Stomach (tissue), 9 donors: Measurements from ENCODE around the gene TMEM200B. TPM values are rescaled to one million over a fixed set of nuclear protein-coding genes. Genes with fewer than 3 reads are reported as not detected.

Source experiments
- DNase-seq, 2 donors: peaks; one replicate each; pipeline versions ENCODE4 v3.0.0 to v3.0.0-alpha.2; 2013 to 2019
- H3K27ac ChIP-seq, 5 donors: fragments of 200-600 bp in 4 of 5; sonication (generic) in 4 of 5; one replicate each; pipeline ENCODE4 v1.5.1; 2013 to 2019; ENCODE audit warnings: mild to moderate bottlenecking in 1 of 5, moderate library complexity in 1 of 5
- H3K27me3 ChIP-seq, 3 donors: fragments of 200-600 bp; sonication (generic); one replicate each; pipeline ENCODE4 v1.5.1; 2017 to 2019; ENCODE audit warnings: mixed run types in 1 of 3
- H3K36me3 ChIP-seq, 4 donors: fragments of 200-600 bp; sonication (generic); 1 replicate in 3 of 4; 2 replicates in 1 of 4; pipeline ENCODE4 v1.5.1; 2016 to 2019
- H3K4me1 ChIP-seq, 4 donors: fragments of 200-600 bp; sonication (generic); one replicate each; pipeline ENCODE4 v1.5.1; 2016 to 2019
- H3K4me3 ChIP-seq, 4 donors: fragments of 200-600 bp; sonication (generic) in 3 of 4; one replicate each; pipeline ENCODE4 v1.5.1; 2016 to 2019; ENCODE audit warnings: mild to moderate bottlenecking in 1 of 4
- H3K9me3 ChIP-seq, 4 donors: fragments of 200-600 bp; sonication (generic); one replicate each; pipeline ENCODE4 v1.5.1; 2016 to 2019
- EP300 ChIP-seq: sonication (generic); formaldehyde crosslinking; IDR thresholded peaks from one replicate; pipeline ENCODE4 v1.6.1; 2017; ENCODE audit warnings: antibody characterized with exemption
- POLR2A ChIP-seq, 4 donors: fragments of 450-650 bp; IDR thresholded peaks; one replicate each; pipeline ENCODE4 v1.6.1; 2016; ENCODE audit warnings: antibody characterized with exemption in 4 of 4, control low read depth in 2 of 4, mild to moderate bottlenecking in 1 of 4, moderate library complexity in 1 of 4
- POLR2AphosphoS5 ChIP-seq, 3 donors: sonication (generic); formaldehyde crosslinking; IDR thresholded peaks; one replicate each; pipeline ENCODE4 v1.6.1; 2016; ENCODE audit warnings: antibody characterized with exemption in 3 of 3
- WGBS, 5 donors: extraction: QIAGEN DNeasy Blood & Tissue Kit in 3 of 5; methylation state at CpG; one replicate each; pipeline versions ENCODE4 v1.1.5 to v1.1.7; 2013 to 2018; 5-methylcytosine and 5-hydroxymethylcytosine counted together
- intact Hi-C: fragments of 100-400 bp; cut with DNase I; formaldehyde crosslinking; loops from one replicate; pipeline ENCODE4 v1.15.1; 2023; ENCODE audit warnings: low total_unique reads
- polyA plus RNA-seq, 3 donors: library from polyadenylated mRNA; stranded (reverse); fragments of 200-250 nt; gene quantifications; one replicate each; pipeline ENCODE4 v1.2.3, GENCODE V29; 2013
- total RNA-seq, 5 donors: library from RNA; depleted of rRNA; stranded (reverse); fragments of >200 nt; gene quantifications; one replicate each; pipeline versions ENCODE4 v1.1.0 to v1.2.3, GENCODE V29; 2014 to 2016
- TF ChIP-seq, protein P1 (sequence below), 7 experiments: fragments of 450-650 bp in 4 of 7; fragments of 200-600 bp in 3 of 7; sonication (generic) in 3 of 7; IDR thresholded peaks; one replicate each; pipeline ENCODE4 v1.5.1; 2016 to 2019; ENCODE audit warnings: antibody characterized with exemption in 7 of 7, control low read depth in 2 of 7, mild to moderate bottlenecking in 1 of 7
- donor health status: healthy with polysubstance abuse.
- donor health status: Bipolar disorder and iron deficiency.
- donor health status: healthy.

The TMEM200B gene
- total and polyA plus RNA-seq, 8 donors, result 0.45 to 8.3 (median 2.8) TPM; not detected in 3

- Histone ChIP-seq H3K9me3 (no peaks in the 10 kb centered on the region), H3K36me3 (peaks cover 23 to 48% (median 42%) of the 10 kb centered on the region in 4 donors), H3K27ac (no peak overlapping the region), H3K4me3 (no peak overlapping the region), H3K4me1 (peaks cover 14 to 80% (median 47%) of the 10 kb centered on the region in 4 donors), H3K27me3 (no peaks in the 10 kb centered on the region)
- intact Hi-C loops, result no loop called here
- TF ChIP-seq POLR2AphosphoS5 (IDR thresholded peaks at IDR 0.05) (no peak), EP300 (no peak), POLR2A (IDR thresholded peaks at IDR 0.05) (no peak)
- TF ChIP-seq, protein P1, sequence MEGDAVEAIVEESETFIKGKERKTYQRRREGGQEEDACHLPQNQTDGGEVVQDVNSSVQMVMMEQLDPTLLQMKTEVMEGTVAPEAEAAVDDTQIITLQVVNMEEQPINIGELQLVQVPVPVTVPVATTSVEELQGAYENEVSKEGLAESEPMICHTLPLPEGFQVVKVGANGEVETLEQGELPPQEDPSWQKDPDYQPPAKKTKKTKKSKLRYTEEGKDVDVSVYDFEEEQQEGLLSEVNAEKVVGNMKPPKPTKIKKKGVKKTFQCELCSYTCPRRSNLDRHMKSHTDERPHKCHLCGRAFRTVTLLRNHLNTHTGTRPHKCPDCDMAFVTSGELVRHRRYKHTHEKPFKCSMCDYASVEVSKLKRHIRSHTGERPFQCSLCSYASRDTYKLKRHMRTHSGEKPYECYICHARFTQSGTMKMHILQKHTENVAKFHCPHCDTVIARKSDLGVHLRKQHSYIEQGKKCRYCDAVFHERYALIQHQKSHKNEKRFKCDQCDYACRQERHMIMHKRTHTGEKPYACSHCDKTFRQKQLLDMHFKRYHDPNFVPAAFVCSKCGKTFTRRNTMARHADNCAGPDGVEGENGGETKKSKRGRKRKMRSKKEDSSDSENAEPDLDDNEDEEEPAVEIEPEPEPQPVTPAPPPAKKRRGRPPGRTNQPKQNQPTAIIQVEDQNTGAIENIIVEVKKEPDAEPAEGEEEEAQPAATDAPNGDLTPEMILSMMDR (IDR thresholded peaks at IDR 0.05), result no peak
- no peak for DNase-seq
- 66 to 78% (median 71%) methylated on average over 3 of the region's 3 CpGs for whole genome bisulfite sequencing, 5 donors
These were observed 46.3 kb upstream of the TMEM200B start for GRCh38 chr1:29169976-29170375.

DNA sequence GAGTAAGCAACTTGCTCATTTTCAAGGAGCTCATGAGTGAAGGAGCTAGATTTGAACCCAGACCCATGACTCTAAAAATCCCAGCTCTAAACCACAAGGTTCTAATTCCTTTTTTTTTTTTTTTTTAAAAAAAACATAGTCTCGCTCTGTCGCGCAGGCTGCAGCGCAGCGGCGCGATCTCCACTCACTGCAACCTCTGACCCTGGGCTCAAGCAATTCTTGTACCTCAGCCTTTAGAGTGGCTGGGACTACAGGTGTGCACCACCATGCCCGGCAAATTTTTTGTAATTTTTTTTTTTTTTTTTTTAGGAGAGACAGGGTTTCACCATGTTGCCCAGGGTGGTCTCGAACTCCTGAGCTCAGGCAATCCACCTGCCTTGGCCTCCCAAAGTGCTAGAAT lies 44.2 kb upstream of the TMEM200B start:
- Histone ChIP-seq H3K36me3 (peaks cover 30 to 61% (median 52%) of the 10 kb centered on the region in 4 donors), H3K4me3 (no peak overlapping the region), H3K9me3 (no peaks in the 10 kb centered on the region), H3K27me3 (no peaks in the 10 kb centered on the region), H3K4me1 (peaks cover 20 to 82% (median 48%) of the 10 kb centered on the region in 4 donors), H3K27ac (no peak overlapping the region)
- TF ChIP-seq, protein P1 (IDR thresholded peaks at IDR 0.05), result no peak
- TF ChIP-seq POLR2AphosphoS5 (IDR thresholded peaks at IDR 0.05) (no peak), EP300 (no peak), POLR2A (IDR thresholded peaks at IDR 0.05) (no peak)
- 97 to 100% (median 99%) methylated on average over 9 of the region's 9 CpGs for WGBS, 5 donors
- DNase-seq, result no peak
- intact Hi-C loops, result no loop called here

DNA sequence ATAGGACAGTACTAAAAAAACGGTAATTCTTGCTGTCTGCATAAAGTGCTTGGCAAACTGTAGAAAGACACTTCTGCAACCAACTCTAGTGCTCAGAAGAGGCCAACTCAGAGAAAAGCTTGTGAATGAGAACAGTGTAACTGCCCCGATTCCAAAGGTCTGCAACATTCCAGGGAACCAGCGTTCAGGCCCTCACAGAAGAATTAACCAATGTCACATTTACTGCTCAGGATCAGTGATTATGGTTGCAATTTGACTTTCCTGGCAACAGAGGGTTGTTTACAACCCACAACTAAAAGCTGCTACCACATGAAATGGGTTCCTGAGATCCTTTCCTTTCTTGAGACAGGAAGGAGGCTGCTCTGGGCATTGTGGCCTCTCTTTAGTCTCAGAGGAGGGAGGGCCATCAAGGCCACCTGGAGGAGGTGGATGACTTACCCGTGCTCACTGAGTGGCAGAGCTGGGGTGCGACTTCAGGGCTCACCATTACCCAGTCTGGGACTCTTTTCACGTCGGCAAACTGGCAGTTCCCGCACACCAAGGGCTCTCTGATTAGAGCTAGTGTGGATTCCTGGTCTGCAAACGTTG lies 42.7 kb upstream of the TMEM200B start:
- Histone ChIP-seq H3K4me3 (no peak overlapping the region), H3K27me3 (no peaks in the 10 kb centered on the region), H3K9me3 (no peaks in the 10 kb centered on the region), H3K36me3 (peaks cover 31 to 62% (median 52%) of the 10 kb centered on the region in 4 donors), H3K4me1 (peaks cover 24 to 84% (median 50%) of the 10 kb centered on the region in 4 donors), H3K27ac (no peak overlapping the region)
- 58 to 79% (median 71%) methylated on average over 9 of the region's 9 CpGs for WGBS, 5 donors
- intact Hi-C loops, result no loop called here
- peak in 1 of 2 donors; percentile 28 for DNase-seq
- TF ChIP-seq, protein P1 (IDR thresholded peaks at IDR 0.05), result no peak
- TF ChIP-seq POLR2A (IDR thresholded peaks at IDR 0.05) (no peak), POLR2AphosphoS5 (IDR thresholded peaks at IDR 0.05) (no peak), EP300 (no peak)

DNA sequence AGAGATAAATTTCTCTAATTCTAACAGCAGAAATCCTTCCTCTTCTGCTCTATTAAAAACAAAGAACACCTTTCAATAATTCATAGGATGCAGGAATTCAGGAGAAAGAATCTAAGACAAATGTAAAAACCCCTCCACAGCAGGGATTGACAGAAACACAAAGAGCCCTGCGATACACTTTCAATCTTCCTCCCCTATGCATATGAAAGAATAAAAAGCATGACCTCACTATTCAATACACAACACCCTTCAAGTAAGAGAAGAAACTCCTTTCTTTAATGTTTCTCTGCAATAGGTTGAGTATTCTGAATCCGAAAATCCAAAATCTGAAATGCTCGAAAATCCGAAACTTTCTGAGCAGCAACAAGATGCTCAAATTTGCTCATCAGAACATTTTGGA lies 40.9 kb upstream of the TMEM200B start:
- no peak for DNase-seq
- Histone ChIP-seq H3K27me3 (no peaks in the 10 kb centered on the region), H3K4me3 (no peak overlapping the region), H3K4me1 (peaks cover 13 to 84% (median 44%) of the 10 kb centered on the region in 4 donors), H3K9me3 (no peaks in the 10 kb centered on the region), H3K36me3 (peaks cover 34 to 71% (median 62%) of the 10 kb centered on the region in 4 donors), H3K27ac (no peak overlapping the region)
- TF ChIP-seq, protein P1 (IDR thresholded peaks at IDR 0.05), result no peak
- TF ChIP-seq POLR2A (IDR thresholded peaks at IDR 0.05) (no peak), EP300 (no peak), POLR2AphosphoS5 (IDR thresholded peaks at IDR 0.05) (no peak)
- intact Hi-C loops, result no loop called here
- WGBS, 5 donors, result 77 to 93% (median 88%) methylated on average over 4 of the region's 4 CpGs
